NOMO-1 treated with DMSO at 0.1 percent for 48 hours (cell line): ENCODE measurements around the gene EGR2.

Experiments
- DNase-seq: peaks from one replicate; lab custom pipeline; 2025; ENCODE audit not compliant: unreplicated experiment; lab: John Stamatoyannopoulos, UW

EGR2 gene

DNA sequence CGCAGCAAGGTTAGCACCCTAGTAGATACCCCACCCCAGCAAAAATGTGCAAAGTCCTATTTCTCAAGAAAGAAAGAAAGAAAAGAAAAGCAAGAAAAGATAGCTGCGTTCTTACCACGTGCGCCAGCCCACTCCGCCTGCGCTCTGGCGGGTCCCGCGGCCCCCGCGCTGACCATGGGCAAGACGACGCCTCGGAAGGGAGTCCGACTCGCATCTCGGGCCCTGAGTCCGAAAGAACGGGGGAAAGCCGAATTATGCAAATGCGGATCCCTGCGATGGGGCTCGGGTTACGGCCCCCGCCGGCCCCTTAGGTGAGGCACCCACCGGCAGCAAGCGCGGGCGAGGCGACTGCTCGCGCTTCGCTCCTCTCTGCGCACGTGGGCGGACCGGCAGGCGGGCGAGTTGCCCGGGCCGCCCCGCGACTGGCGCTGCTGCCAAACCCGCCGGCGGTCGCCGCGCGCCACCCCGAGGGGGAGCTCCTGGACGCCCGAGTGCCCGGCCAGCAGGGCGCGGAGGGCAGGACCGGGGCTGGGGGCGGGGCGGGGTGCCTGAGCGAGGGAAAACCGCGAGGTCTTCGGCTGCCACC, 2.4 kb upstream of the EGR2 start:
- DNase-seq, result peak; percentile 28

GRCh38 chr10:62817766-62818425, 1.7 kb upstream of the EGR2 start:
- peak; percentile 60 for DNase-seq

- no peak for DNase-seq
Observed at GRCh38 chr10:62817121-62817765, 1.1 kb upstream of the EGR2 start.

DNA sequence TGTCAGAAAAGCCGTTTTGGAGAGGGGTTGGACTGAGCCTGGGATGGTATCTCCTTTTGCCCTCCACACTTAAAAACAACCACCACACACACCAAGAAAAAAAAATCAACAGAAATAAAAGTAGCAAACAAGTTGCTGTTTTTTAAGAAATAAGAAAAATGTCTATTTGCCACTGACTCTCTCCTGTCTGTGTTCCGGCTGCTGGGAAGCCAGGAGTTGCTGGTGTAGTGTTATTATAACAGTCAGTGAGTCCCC, 163 bp downstream of the EGR2 start:
- DNase-seq, result no peak

GRCh38 chr10:62815381-62816075, 638 bp downstream of the EGR2 start:
- no peak for DNase-seq

- DNase-seq, result no peak
Observed at GRCh38 chr10:62814756-62815380, 1.3 kb downstream of the EGR2 start.

GRCh38 chr10:62813981-62814380, 2.2 kb downstream of the EGR2 start:
- no peak for DNase-seq

- no peak for DNase-seq
Observed at GRCh38 chr10:62813453-62813852, 2.7 kb downstream of the EGR2 start.

DNA sequence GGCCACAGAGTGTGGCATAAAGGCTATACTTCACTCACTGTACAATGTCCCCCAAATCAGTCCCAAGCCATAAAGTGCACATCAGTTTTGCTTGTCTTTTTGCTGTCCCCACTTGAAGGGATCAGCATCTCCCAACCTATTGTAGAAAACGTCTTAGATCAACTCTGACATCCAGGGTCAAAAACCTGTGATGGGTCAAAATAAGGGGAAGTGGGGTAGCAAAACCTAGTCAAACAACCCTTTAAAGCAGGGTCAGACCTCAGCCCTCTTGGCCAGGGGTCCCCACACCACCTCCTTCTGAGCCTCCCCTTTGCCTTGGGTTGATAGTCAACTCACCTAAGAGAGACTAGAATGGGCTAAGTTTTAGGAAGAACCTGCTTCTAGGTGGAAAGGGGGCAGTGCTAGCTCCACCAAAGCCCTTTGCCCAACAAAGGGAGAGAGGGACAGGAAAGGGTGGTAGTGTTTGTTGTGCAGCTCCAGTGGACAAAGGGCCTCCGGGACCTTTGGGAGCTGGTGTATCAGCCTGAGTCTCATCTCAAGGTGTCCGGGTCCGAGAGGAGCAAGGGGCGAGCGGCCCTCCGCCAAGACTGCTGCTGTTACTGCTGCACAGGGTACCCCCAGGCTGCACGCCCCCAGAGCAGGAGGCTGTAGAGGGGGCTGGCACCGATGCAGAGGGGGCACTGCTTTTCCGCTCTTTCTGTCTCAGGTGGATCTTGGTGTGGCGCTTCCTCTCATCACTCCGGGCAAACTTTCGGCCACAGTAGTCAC, 3.3 kb downstream of the EGR2 start:
- no peak for DNase-seq

DNA sequence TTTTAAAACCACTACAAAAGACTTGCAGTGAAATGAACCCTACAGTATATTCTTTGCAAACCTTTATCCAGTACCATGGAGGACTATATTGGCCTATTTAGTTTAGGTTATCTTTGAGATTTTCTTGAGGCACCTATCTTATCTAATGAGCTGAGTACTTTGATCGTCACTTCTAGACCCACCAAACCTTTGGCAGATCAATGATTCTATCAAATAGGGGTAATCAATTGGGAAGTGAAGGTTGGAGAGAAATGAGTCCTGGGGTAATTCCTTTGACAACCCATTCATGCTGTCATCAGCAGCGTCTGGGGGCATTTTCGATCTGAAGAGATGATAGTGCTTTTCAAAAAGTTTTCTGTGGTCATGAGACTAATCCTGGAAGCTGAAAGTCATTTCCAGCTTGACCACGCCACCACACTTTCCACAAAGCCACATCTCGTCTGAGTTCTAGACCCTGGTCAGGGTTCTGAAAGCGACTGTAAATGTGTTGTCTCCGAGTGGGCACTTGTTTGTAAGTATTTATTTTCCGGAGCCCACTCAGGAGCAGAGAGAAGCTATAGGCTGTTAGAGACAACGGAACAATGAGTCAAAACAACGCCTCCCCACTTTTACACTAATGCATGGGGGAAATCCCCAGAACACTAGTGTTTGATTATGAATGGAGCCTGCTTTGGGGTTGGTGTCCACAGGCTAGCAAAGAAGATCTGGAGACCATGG, 4.8 kb downstream of the EGR2 start:
- DNase-seq, result no peak

- DNase-seq, result no peak
Observed at GRCh38 chr10:62810156-62810902, 5.8 kb downstream of the EGR2 start.

DNA sequence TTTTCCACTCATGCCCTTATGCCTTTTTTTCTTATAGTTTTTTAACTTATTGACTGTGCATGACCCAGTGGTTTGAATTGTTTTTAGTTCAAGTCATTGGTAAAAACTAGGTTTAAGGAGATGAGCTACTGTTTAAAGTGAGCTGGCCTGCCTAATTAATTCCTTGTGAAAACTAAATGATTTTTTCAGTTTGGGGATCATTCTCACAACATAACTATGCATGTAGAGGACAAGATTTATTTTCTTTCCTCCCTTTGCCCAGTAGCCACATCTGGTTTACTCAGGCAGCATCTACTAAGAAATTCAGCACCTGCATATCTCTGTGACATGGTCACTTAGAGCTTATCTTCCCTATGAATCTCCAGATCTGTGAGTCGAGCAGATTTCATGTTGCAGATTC, 9.9 kb downstream of the EGR2 start:
- DNase-seq, result no peak

GRCh38 chr10:62805231-62806099, 10.7 kb downstream of the EGR2 start:
- DNase-seq, result no peak

- DNase-seq, result peak; percentile 76
Observed at GRCh38 chr10:62804356-62805230, 11.6 kb downstream of the EGR2 start, which contains the start of gene ADO. ADO (plus strand) TSS chr10:62804720; CDS start chr10:62805060, 340 bp downstream.

DNA sequence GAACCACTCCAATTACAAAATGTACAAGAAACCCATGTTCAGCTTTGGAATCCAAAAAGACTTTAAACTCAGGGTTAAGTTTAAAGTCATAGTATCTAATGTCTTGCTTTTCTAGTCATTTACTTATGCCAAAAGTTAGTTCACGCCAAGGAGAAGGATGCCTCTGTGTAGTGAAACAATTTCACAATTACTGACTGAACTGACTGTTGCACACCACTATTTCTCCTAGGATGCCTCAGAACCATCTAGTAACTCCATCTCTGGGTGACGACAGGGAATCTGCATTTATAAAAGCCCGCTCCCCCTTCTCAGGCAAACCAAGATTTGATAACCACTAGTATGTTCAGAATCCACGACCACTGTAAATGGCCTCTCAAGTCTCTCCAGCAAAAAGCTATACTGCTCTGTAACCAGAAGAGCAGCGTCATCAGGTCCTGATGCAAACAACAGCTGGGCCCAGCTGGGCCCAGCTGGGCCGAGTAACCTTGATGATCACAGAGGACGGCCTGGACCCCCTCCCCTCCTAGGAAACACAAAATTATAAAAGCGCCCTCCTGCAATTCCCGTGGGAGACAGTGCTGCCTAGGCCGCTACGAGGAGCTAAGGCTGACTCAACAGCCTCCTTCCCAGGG, 12.3 kb downstream of the EGR2 start:
- peak; percentile 19 for DNase-seq

DNA sequence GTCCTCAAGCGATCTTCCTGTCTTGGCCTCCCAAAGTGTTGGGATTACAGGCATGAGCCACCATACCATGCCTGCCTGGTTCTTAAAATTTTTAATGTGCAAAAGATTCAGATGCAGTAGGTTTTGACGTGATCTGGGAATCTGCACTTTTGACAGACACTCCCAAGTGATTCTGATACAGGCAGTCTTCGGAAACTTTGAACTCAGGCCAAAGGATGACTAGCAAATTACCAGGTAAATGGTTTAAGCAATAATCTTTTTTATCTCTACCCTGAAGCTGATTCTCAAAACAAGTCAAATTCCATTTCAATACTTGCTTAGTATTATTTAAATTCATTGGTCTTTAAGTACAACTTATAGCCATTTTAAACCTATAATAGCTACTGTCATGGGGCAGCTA, 14.3 kb downstream of the EGR2 start:
- DNase-seq, result no peak

GRCh38 chr10:62796896-62797295, 19.3 kb downstream of the EGR2 start:
- no peak for DNase-seq
